Measurements from ENCODE around the gene MAN2B2. TPM values are rescaled to one million over a fixed set of nuclear protein-coding genes. Genes with fewer than 3 reads are reported as not detected.

Gene MAN2B2
- total and polyA plus RNA-seq, 7 donors = 3.0 to 24.3 (median 18.7) TPM

DNA sequence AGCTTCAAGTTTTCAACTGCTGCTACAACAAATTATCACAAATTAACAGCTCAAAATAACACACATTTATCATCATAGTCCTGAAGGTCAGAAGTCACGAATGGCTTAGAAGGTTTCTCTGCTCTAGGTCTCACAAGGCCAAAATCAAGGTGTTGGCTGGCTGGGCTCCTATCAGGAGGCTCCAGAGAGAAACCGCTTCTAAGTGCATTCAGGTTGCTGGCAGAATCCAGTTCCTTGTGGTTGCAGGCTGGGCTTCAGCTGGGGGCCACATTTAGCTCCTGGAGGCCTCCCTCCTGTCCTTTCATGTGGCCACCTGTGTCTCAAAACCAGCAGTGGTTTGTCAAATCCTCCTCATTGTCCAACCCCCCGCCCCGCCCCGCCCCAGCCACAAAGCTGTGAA, 80.9 kb downstream of the MAN2B2 start:
- Histone ChIP-seq H3K9me3 (no peaks in the 10 kb centered on the region), H3K27me3 (no peaks in the 10 kb centered on the region), H3K36me3 (no peaks in the 10 kb centered on the region), H3K4me1 (peaks cover 0 to 15% (median 7%) of the 10 kb centered on the region in 4 donors), H3K4me3 (no peak overlapping the region), H3K27ac (no peak overlapping the region)
- no peak for DNase-seq
- 92 to 97% methylated on average over 5 of the region's 5 CpGs for WGBS, 2 donors
- intact Hi-C loops (cut with DNase I) = no loop called here
- TF ChIP-seq POLR2A (IDR thresholded peaks at IDR 0.05) (no peak), EP300 (IDR thresholded peaks at IDR 0.05) (no peak), POLR2AphosphoS5 (IDR thresholded peaks at IDR 0.05) (no peak)
- TF ChIP-seq, protein P1, sequence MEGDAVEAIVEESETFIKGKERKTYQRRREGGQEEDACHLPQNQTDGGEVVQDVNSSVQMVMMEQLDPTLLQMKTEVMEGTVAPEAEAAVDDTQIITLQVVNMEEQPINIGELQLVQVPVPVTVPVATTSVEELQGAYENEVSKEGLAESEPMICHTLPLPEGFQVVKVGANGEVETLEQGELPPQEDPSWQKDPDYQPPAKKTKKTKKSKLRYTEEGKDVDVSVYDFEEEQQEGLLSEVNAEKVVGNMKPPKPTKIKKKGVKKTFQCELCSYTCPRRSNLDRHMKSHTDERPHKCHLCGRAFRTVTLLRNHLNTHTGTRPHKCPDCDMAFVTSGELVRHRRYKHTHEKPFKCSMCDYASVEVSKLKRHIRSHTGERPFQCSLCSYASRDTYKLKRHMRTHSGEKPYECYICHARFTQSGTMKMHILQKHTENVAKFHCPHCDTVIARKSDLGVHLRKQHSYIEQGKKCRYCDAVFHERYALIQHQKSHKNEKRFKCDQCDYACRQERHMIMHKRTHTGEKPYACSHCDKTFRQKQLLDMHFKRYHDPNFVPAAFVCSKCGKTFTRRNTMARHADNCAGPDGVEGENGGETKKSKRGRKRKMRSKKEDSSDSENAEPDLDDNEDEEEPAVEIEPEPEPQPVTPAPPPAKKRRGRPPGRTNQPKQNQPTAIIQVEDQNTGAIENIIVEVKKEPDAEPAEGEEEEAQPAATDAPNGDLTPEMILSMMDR (IDR thresholded peaks at IDR 0.05) = no peak

DNA sequence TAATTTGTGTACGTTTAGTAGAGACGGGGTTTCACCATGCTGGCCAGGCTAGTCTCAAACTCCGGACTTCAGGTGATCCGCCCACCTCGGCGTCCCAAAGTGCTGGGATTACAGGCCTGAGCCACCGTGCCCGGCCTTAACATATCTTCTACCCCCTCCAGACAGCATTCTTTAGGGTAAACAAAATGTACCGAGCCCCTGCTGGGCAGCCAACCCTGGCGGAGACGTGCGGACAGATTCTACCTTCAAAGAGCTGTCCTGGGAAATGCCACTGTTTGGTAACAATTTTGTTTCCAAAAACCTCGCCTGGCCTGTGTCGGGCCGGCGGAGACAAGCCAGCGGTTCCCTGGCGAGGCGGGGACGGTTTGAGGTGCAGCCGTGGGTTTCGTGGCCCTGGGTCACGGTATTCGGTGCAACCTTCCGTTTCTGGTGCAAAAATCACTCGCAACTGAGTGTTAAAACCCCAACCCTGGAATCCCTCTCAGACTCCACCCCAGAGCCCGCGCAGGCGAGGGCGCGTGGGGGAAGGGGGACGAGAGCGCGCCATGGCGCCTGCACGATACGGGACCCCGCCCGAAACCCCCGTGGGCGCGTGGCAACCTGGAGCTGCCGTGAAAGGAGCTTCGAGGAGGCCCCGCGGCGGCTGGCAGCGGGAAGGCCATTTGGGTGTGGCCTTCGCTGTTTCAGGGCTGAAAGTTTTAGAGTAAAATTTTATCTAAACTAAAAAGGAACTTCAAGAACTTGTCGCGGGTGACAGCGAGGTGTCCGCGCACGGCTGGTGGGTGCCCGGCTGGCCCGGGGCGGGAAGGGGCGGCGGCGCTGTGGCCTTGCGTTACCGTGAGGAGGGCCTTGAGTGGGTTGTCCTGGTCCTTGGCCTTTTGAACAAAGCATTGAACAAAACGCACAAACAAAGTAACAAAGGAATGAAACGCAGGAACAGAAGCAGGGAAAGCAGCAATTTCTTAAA, 82.5 kb downstream of the MAN2B2 start:
- WGBS, 2 donors = 72 to 90% methylated on average over 65 of the region's 65 CpGs
- intact Hi-C loops (cut with DNase I) = loop anchor here (2.0 kb wide), 1 partner anchor 17 kb away; the partner anchor contains the start of gene MRFAP1
- no peaks in the 10 kb centered on the region for H3K36me3 ChIP-seq
- no peak for DNase-seq
- H3K9me3 ChIP-seq = no peaks in the 10 kb centered on the region
- peaks cover 0 to 15% (median 7%) of the 10 kb centered on the region in 4 donors for H3K4me1 ChIP-seq
- H3K4me3 ChIP-seq = no peak overlapping the region
- H3K27ac ChIP-seq = peak overlapping the region in 2 of 4 donors; percentile 68 to 75
- H3K27me3 ChIP-seq = no peaks in the 10 kb centered on the region
- TF ChIP-seq POLR2A (IDR thresholded peaks at IDR 0.05) = no peak
- TF ChIP-seq, protein P1 (IDR thresholded peaks at IDR 0.05) = no peak
- no peak for TF ChIP-seq EP300 (IDR thresholded peaks at IDR 0.05)
- TF ChIP-seq POLR2AphosphoS5 (IDR thresholded peaks at IDR 0.05) = no peak

DNA sequence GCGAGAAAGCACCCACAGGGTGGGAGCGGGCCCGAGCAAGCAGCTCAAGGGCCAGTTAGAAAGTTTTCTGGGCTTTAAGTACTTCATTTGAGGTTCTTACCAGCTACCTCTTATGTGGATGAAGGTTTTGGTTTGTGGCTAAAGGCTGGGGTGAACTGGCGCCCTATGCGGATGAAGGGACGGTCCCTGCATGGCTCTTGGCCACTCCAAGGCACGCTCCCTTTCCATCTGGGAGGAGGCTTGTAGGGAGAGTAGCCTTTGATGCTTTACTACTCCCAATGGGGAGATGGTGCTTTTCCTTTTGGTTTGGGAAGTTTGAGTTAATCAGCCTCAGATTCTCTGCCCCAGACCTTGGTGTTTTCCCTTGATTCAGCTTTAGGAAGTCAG, 83.2 kb downstream of the MAN2B2 start:
- Histone ChIP-seq H3K4me3 (peak overlapping the region in 3 of 4 donors; percentile 40 to 52 (median 50)), H3K36me3 (no peaks in the 10 kb centered on the region), H3K27me3 (no peaks in the 10 kb centered on the region), H3K4me1 (peaks cover 0 to 15% (median 7%) of the 10 kb centered on the region in 4 donors), H3K27ac (peak overlapping the region; percentile 62 to 75 (median 70)), H3K9me3 (no peaks in the 10 kb centered on the region)
- 83 to 94% methylated on average over 7 of the region's 7 CpGs for WGBS, 2 donors
- intact Hi-C loops (cut with DNase I) = loop anchor here (2.0 kb wide), 1 partner anchor 17 kb away; the partner anchor contains the start of gene MRFAP1
- TF ChIP-seq, protein P1 (IDR thresholded peaks at IDR 0.05) = no peak
- no peak for TF ChIP-seq EP300 (IDR thresholded peaks at IDR 0.05)
- TF ChIP-seq POLR2AphosphoS5 (IDR thresholded peaks at IDR 0.05) = no peak
- TF ChIP-seq POLR2A (IDR thresholded peaks at IDR 0.05) = no peak
- DNase-seq = no peak

DNA sequence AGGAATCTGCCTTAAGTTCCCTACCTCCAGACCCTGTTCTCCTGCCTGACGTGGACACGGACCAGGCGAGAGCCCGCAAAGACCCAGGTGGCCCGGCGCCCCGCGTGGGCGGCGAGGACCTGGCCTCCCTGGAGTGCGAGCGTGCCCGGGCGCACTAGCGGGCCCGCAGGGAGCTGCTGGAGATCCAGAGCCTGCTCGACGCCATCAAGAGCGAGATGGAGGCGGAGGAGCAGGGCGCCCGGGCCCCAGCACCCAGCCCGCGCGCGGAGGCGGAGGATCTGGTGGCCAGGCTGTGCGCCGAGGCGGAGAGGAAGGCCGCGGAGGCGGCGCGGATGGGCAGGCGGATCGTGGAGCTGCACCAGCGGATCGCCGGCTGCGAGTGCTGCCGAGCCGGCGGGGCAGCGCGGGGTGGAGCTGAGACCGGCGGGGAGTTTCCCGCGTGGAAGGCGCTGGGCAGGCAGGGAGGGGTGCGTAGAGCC, 83.6 kb downstream of the MAN2B2 start:
- DNase-seq = no peak
- peak overlapping the region; percentile 25 to 52 (median 45) for H3K4me3 ChIP-seq
- TF ChIP-seq, protein P1 (IDR thresholded peaks at IDR 0.05) = no peak
- no peaks in the 10 kb centered on the region for H3K27me3 ChIP-seq
- intact Hi-C loops (cut with DNase I) = loop anchor here (2.0 kb wide), 1 partner anchor 18 kb away; the partner anchor contains the start of gene MRFAP1
- peak overlapping the region; percentile 62 to 75 (median 70) for H3K27ac ChIP-seq
- peaks cover 0 to 15% (median 7%) of the 10 kb centered on the region in 4 donors for H3K4me1 ChIP-seq
- WGBS, 2 donors = 10 to 33% methylated on average over 52 of the region's 52 CpGs
- no peaks in the 10 kb centered on the region for H3K9me3 ChIP-seq
- H3K36me3 ChIP-seq = no peaks in the 10 kb centered on the region

Data from sigmoid colon (tissue), 7 donors.